HEK293 (cell line): ENCODE results near the gene UBE2G2.

Experiments
- CTCF ChIA-PET: fragments of 350-600 bp; formaldehyde crosslinking; extraction: SDS; loops from one replicate; lab custom pipeline; 2021; ENCODE audit warnings: antibody characterized with exemption; lab: Yijun Ruan, JAX
- POLR2A ChIA-PET: fragments of 300-600 bp; formaldehyde crosslinking; extraction: SDS; loops from one replicate; lab custom pipeline; 2020; ENCODE audit warnings: antibody characterized with exemption, inconsistent platforms; lab: Yijun Ruan, JAX
- H3K27ac ChIP-seq: fragments of 200-500 bp; sonication (Bioruptor generic); 2 replicates; pipeline ENCODE4 v1.5.1; 2014; ENCODE audit warnings: low read depth, low read length, control low read depth, inconsistent platforms; ENCODE audit errors: extremely low read depth
- H3K36me3 ChIP-seq, 2 experiments: fragments of 200-500 bp in 1 of 2; sonication (Bioruptor generic) in 1 of 2; 1 replicate in 1 of 2; 2 replicates in 1 of 2; pipeline ENCODE4 v1.5.1; 2014 to 2017; ENCODE audit warnings: inconsistent platforms in 2 of 2, low read length in 2 of 2; ENCODE audit not compliant: control insufficient read depth in 2 of 2, insufficient read depth in 1 of 2
- H3K4me1 ChIP-seq: fragments of 200-500 bp; sonication (Bioruptor generic); 2 replicates; pipeline ENCODE4 v1.5.1; 2014; ENCODE audit warnings: mild to moderate bottlenecking, low read length, inconsistent platforms; ENCODE audit not compliant: control insufficient read depth, insufficient read depth
- H3K4me3 ChIP-seq: 2 replicates; pipeline ENCODE4 v1.5.1; 2011; ENCODE audit warnings: low read depth, mild to moderate bottlenecking, control low read depth, low read length, moderate library complexity
- H3K9me3 ChIP-seq: fragments of 200-500 bp; sonication (Bioruptor generic); 2 replicates; pipeline ENCODE4 v1.5.1; 2014; ENCODE audit warnings: low read depth, low read length, inconsistent platforms; ENCODE audit not compliant: control insufficient read depth, insufficient read depth
- ATF2 ChIP-seq: fragments of 450-650 bp; formaldehyde crosslinking; IDR thresholded peaks from 2 replicates; pipeline ENCODE4 v1.5.1; 2016; ENCODE audit warnings: missing biosample characterization, missing genetic modification characterization, low read depth
- FEZF1 ChIP-seq: fragments of 450-650 bp; formaldehyde crosslinking; IDR thresholded peaks from 2 replicates; pipeline ENCODE4 v1.5.1; 2016; ENCODE audit warnings: missing biosample characterization, missing genetic modification characterization
- KLF16 ChIP-seq: fragments of 450-650 bp; formaldehyde crosslinking; IDR thresholded peaks from 2 replicates; pipeline ENCODE4 v1.5.1; 2017; ENCODE audit warnings: missing biosample characterization, missing genetic modification characterization
- MYNN ChIP-seq: fragments of 450-650 bp; formaldehyde crosslinking; IDR thresholded peaks from 2 replicates; pipeline ENCODE4 v1.5.1; 2016; ENCODE audit warnings: missing biosample characterization, missing genetic modification characterization, borderline replicate concordance
- SCRT1 ChIP-seq: fragments of 450-650 bp; formaldehyde crosslinking; IDR thresholded peaks from 2 replicates; pipeline ENCODE4 v1.5.1; 2016; ENCODE audit warnings: missing biosample characterization, missing genetic modification characterization, borderline replicate concordance
- SETDB1 ChIP-seq: IDR thresholded peaks from one replicate; pipeline ENCODE4 v1.6.1; 2017; ENCODE audit warnings: mild to moderate bottlenecking, low read length, moderate library complexity, mixed read lengths; ENCODE audit not compliant: insufficient read length
- TRIM28 ChIP-seq: IDR thresholded peaks from 2 replicates; pipeline ENCODE4 v1.6.1; 2011; ENCODE audit warnings: low read length, control low read depth, borderline replicate concordance
- ZBTB17 ChIP-seq: fragments of 450-650 bp; formaldehyde crosslinking; IDR thresholded peaks from 2 replicates; pipeline ENCODE4 v1.5.1; 2016; ENCODE audit warnings: missing biosample characterization, missing genetic modification characterization
- ZBTB6 ChIP-seq: fragments of 450-650 bp; formaldehyde crosslinking; IDR thresholded peaks from 2 replicates; pipeline ENCODE4 v1.5.1; 2017; ENCODE audit warnings: missing biosample characterization, missing genetic modification characterization
- ZNF112 ChIP-seq: fragments of 450-650 bp; formaldehyde crosslinking; IDR thresholded peaks from 2 replicates; pipeline ENCODE4 v1.5.0; 2017; ENCODE audit warnings: missing biosample characterization, missing genetic modification characterization
- ZNF24 ChIP-seq: fragments of 450-650 bp; formaldehyde crosslinking; IDR thresholded peaks from 2 replicates; pipeline ENCODE4 v1.5.1; 2016; ENCODE audit warnings: missing biosample characterization, missing genetic modification characterization
- ZNF248 ChIP-seq: fragments of 450-650 bp; formaldehyde crosslinking; IDR thresholded peaks from 2 replicates; pipeline ENCODE4 v1.5.1; 2017; ENCODE audit warnings: missing biosample characterization, missing genetic modification characterization
- ZNF311 ChIP-seq: fragments of 450-650 bp; formaldehyde crosslinking; IDR thresholded peaks from 2 replicates; pipeline ENCODE4 v1.5.1; 2017; ENCODE audit warnings: missing biosample characterization, missing genetic modification characterization, borderline replicate concordance
- ZNF324 ChIP-seq: fragments of 450-650 bp; formaldehyde crosslinking; IDR thresholded peaks from 2 replicates; pipeline ENCODE4 v1.5.1; 2016; ENCODE audit warnings: missing biosample characterization, missing genetic modification characterization
- ZNF350 ChIP-seq: fragments of 450-650 bp; formaldehyde crosslinking; IDR thresholded peaks from 2 replicates; pipeline ENCODE4 v1.5.0; 2017; ENCODE audit warnings: missing biosample characterization, mild to moderate bottlenecking, missing genetic modification characterization
- ZNF366 ChIP-seq: fragments of 450-650 bp; formaldehyde crosslinking; conservative IDR thresholded peaks from 2 replicates; pipeline ENCODE4 v1.5.1; 2016; ENCODE audit warnings: missing biosample characterization, missing genetic modification characterization
- ZNF529 ChIP-seq: fragments of 450-650 bp; formaldehyde crosslinking; IDR thresholded peaks from 2 replicates; pipeline ENCODE4 v1.5.1; 2017; ENCODE audit warnings: missing genetic modification characterization, missing biosample characterization; ENCODE audit not compliant: insufficient replicate concordance
- ZNF558 ChIP-seq: fragments of 450-650 bp; formaldehyde crosslinking; IDR thresholded peaks from 2 replicates; pipeline ENCODE4 v1.5.1; 2016; ENCODE audit warnings: missing biosample characterization, missing genetic modification characterization
- ZNF610 ChIP-seq: fragments of 450-650 bp; formaldehyde crosslinking; IDR thresholded peaks from 2 replicates; pipeline ENCODE4 v1.5.1; 2016; ENCODE audit warnings: missing biosample characterization, missing genetic modification characterization, borderline replicate concordance
- ZNF629 ChIP-seq: fragments of 450-650 bp; formaldehyde crosslinking; IDR thresholded peaks from 2 replicates; pipeline ENCODE4 v1.5.1; 2017; ENCODE audit warnings: missing biosample characterization, missing genetic modification characterization
- ZNF654 ChIP-seq: fragments of 450-650 bp; formaldehyde crosslinking; IDR thresholded peaks from 2 replicates; pipeline ENCODE4 v1.5.1; 2016; ENCODE audit warnings: low read depth, missing biosample characterization, missing genetic modification characterization
- ZNF660 ChIP-seq: fragments of 450-650 bp; IDR thresholded peaks from 2 replicates; pipeline ENCODE4 v1.5.1; 2018; ENCODE audit warnings: missing biosample characterization, mild to moderate bottlenecking, missing genetic modification characterization
- ZNF664 ChIP-seq: fragments of 450-650 bp; formaldehyde crosslinking; IDR thresholded peaks from 2 replicates; pipeline ENCODE4 v1.5.1; 2016; ENCODE audit warnings: missing biosample characterization, missing genetic modification characterization
- ZNF677 ChIP-seq: fragments of 450-650 bp; IDR thresholded peaks from 2 replicates; pipeline ENCODE4 v1.5.0; 2018; ENCODE audit warnings: missing biosample characterization, mild to moderate bottlenecking, missing genetic modification characterization, moderate library complexity
- ZNF747 ChIP-seq: fragments of 450-650 bp; formaldehyde crosslinking; IDR thresholded peaks from 2 replicates; pipeline ENCODE4 v1.5.1; 2016; ENCODE audit warnings: missing biosample characterization, missing genetic modification characterization
- ZSCAN30 ChIP-seq: fragments of 450-650 bp; IDR thresholded peaks from 2 replicates; pipeline ENCODE4 v1.5.1; 2018; ENCODE audit warnings: missing biosample characterization, mild to moderate bottlenecking, missing genetic modification characterization, moderate library complexity

Gene UBE2G2

GRCh38 chr21:44740742-44741141 is 60.9 kb downstream of the UBE2G2 start:
- Histone ChIP-seq H3K36me3 (no peaks in the 10 kb centered on the region), H3K4me3 (no peak overlapping the region), H3K27ac (no peak overlapping the region), H3K9me3 (no peaks in the 10 kb centered on the region), H3K4me1 (no peaks in the 10 kb centered on the region)
- ChIA-PET CTCF (interaction anchor here (0.6 to 1.3 kb wide), 3 partner anchors 12 to 669 kb away, joined by 4 read pairs; no protein-coding TSS in a partner anchor), POLR2A (no interaction called here)
- no peak for TF ChIP-seq ZNF654 (tag by site-specific recombination)
- no peak for TF ChIP-seq ZNF24
- no peak for TF ChIP-seq ZNF660 (tag by site-specific recombination)
- TF ChIP-seq ZNF610 (tag by site-specific recombination), result no peak
- TF ChIP-seq ZNF677, result no peak
- no peak for TF ChIP-seq ZSCAN30
- TF ChIP-seq ZBTB6 (tag by site-specific recombination), result no peak
- TF ChIP-seq KLF16, result no peak
- TF ChIP-seq TRIM28, result no peak

DNA sequence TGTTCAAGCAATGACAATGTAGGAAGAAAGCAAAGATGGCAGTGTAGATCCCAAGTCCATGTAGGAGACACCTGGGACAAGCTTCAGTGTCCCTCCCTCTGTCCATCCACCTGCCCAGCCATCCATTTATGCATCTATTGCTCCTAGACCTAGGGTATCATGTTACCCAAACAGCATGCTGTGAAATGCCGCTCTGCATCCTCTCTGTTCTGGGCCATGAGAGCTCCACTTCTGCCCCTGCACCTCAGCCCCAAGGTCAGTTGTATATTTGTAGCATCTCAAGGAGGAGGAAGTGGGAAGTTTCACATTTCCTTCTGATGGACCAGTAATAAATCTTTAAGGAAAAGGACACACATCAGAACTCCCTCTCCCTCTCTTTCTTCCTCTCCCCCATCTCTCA is 62.3 kb downstream of the UBE2G2 start:
- Histone ChIP-seq H3K36me3 (no peaks in the 10 kb centered on the region), H3K27ac (no peak overlapping the region)
- POLR2A ChIA-PET, result no interaction called here
- 0 out of 2 replicates have a peak, but pooled peaks have one; percentile 26 for TF ChIP-seq ZNF610 (tag by site-specific recombination)
- TF ChIP-seq ZNF558 (tag by site-specific recombination), result no peak
- TF ChIP-seq, all 188 proteins: peak for 1
- CTCF ChIA-PET, result interaction anchor here (0.7 to 0.9 kb wide), 2 partner anchors 54 to 229 kb away, joined by 3 to 5 read pairs; no protein-coding TSS in a partner anchor
- no peaks in the 10 kb centered on the region for H3K9me3 ChIP-seq
- H3K4me3 ChIP-seq, result no peak overlapping the region
- no peaks in the 10 kb centered on the region for H3K4me1 ChIP-seq

GRCh38 chr21:44738621-44739020 is 63.0 kb downstream of the UBE2G2 start:
- POLR2A ChIA-PET, result no interaction called here
- CTCF ChIA-PET, result interaction anchor here (0.6 to 0.7 kb wide), 2 partner anchors 55 to 702 kb away, joined by 3 to 5 read pairs; no protein-coding TSS in a partner anchor
- TF ChIP-seq ZNF248 (no peak), ZNF747 (tag by site-specific recombination) (no peak), ZNF324 (tag by site-specific recombination) (no peak), ZNF664 (tag by site-specific recombination) (no peak), ATF2 (no peak), ZBTB17 (no peak), SCRT1 (no peak)
- Histone ChIP-seq H3K4me3 (no peak overlapping the region), H3K4me1 (no peaks in the 10 kb centered on the region), H3K27ac (no peak overlapping the region), H3K36me3 (no peaks in the 10 kb centered on the region), H3K9me3 (no peaks in the 10 kb centered on the region)

DNA sequence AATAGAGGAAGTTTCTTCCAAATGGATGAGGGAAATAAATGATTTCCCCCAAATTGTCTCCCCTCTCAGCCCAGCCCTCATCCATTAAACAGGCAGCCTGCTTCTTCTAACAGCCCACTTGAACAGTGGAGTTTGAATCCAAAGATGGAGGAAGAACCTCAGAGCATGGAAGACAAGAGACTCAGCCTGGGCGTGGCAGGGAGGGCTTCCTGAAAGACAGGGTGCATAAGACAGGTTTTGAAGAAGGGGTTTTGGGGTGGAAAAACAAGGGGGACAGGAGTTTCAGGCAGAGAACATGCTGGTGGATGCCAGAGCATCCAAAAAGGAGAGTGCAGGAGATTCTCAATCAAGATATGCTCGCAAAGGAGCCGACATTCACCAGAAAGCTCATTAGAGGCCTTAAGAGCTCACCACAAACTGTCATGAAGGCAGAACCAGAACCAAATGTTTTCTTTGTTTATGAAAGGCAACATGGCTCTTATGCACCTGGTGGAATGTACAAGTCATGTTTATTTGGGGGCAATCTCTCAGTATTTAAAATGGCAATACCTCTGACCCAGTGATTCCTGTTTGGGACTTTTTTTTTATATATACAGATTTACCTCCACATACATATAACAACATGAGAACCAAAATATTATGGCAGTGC is 63.8 kb downstream of the UBE2G2 start:
- POLR2A ChIA-PET, result no interaction called here
- Histone ChIP-seq H3K36me3 (no peaks in the 10 kb centered on the region), H3K4me3 (no peak overlapping the region), H3K4me1 (no peaks in the 10 kb centered on the region), H3K27ac (no peak overlapping the region), H3K9me3 (no peaks in the 10 kb centered on the region)
- CTCF ChIA-PET, result interaction anchor here (0.6 to 0.8 kb wide), 3 partner anchors 17 to 703 kb away, joined by 3 read pairs; no protein-coding TSS in a partner anchor
- TF ChIP-seq ZNF112 (tag by site-specific recombination) (no peak), ZNF629 (tag by site-specific recombination) (no peak), SETDB1 (peak; percentile 82), ZNF529 (tag by site-specific recombination) (peak; percentile 25), ZNF311 (tag by site-specific recombination) (peak; percentile 92), MYNN (no peak), FEZF1 (tag by site-specific recombination) (no peak), ZBTB6 (tag by site-specific recombination) (no peak), ZNF350 (peak; percentile 62; the same call in 1 of the 2 replicates), ZNF366 (tag by site-specific recombination) (no peak), ZNF610 (tag by site-specific recombination) (no peak)
